H1 (cell line): Measurements from ENCODE around the gene ANKRD31.

Experiments used
- BRCA1 ChIP-seq: IDR thresholded peaks from 2 replicates; pipeline ENCODE4 v1.6.1; 2012; ENCODE audit warnings: low read depth, low read length, improper control_type of control experiment
- JUN ChIP-seq: IDR thresholded peaks from 2 replicates; pipeline ENCODE4 v1.6.1; 2011; ENCODE audit warnings: low read depth, mild to moderate bottlenecking, improper control_type of control experiment, low read length
- JUND ChIP-seq: IDR thresholded peaks from 2 replicates; pipeline ENCODE4 v1.6.1; 2011; ENCODE audit warnings: mild to moderate bottlenecking, improper control_type of control experiment, low read length
- MAFK ChIP-seq: IDR thresholded peaks from 2 replicates; pipeline ENCODE4 v1.6.1; 2012; ENCODE audit warnings: low read depth, mild to moderate bottlenecking, improper control_type of control experiment, low read length
- POLR2AphosphoS5 ChIP-seq: IDR thresholded peaks from 2 replicates; pipeline ENCODE4 v1.6.1; 2011; ENCODE audit warnings: low read depth, low read length
- RFX5 ChIP-seq: IDR thresholded peaks from 2 replicates; pipeline ENCODE4 v1.6.1; 2011; ENCODE audit warnings: low read depth, low read length, improper control_type of control experiment, borderline replicate concordance
- RNF2 ChIP-seq: fragments of 200-900, 300-1000 bp; sonication (generic); IDR thresholded peaks from 2 replicates; pipeline ENCODE4 v1.7.1; 2016; ENCODE audit warnings: borderline replicate concordance, low read depth, mild to moderate bottlenecking, antibody characterized with exemption, low read length; ENCODE audit not compliant: poor library complexity, severe bottlenecking; ENCODE audit errors: missing control alignments
- ZNF274 ChIP-seq: IDR thresholded peaks from 2 replicates; pipeline ENCODE4 v1.7.0; 2012; ENCODE audit warnings: low read length, borderline replicate concordance; ENCODE audit errors: extremely low read depth
- TF ChIP-seq, protein P1 (sequence below), 3 experiments: IDR thresholded peaks; 1 replicate in 2 of 3; 2 replicates in 1 of 3; pipeline versions ENCODE4 v1.5.1 to v1.6.1; 2011; ENCODE audit warnings: low read length in 3 of 3, mild to moderate bottlenecking in 3 of 3, inconsistent platforms in 2 of 3, low read depth in 1 of 3, moderate library complexity in 1 of 3; ENCODE audit not compliant: insufficient read depth in 1 of 3; ENCODE audit errors: control extremely low read depth in 1 of 3

DNA sequence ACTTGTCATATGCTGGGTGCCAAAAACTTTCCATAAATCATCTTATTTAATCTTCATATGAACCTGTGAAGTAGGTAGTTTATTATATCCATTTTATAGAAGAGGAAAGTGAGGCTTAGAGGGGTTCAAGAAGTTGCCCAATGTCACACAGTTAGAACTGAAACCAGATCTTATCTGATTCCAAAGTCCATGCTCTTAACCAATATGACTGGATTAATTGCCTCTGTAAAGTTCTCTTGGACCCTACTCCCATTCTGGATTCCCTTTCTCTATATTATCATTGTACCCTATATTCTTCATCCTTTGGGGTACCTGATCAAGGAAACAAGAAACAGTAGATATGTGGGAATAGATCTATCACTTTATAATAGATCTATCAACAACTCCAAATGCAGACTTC, 119.8 kb downstream of the ANKRD31 start:
- TF ChIP-seq, protein P1, sequence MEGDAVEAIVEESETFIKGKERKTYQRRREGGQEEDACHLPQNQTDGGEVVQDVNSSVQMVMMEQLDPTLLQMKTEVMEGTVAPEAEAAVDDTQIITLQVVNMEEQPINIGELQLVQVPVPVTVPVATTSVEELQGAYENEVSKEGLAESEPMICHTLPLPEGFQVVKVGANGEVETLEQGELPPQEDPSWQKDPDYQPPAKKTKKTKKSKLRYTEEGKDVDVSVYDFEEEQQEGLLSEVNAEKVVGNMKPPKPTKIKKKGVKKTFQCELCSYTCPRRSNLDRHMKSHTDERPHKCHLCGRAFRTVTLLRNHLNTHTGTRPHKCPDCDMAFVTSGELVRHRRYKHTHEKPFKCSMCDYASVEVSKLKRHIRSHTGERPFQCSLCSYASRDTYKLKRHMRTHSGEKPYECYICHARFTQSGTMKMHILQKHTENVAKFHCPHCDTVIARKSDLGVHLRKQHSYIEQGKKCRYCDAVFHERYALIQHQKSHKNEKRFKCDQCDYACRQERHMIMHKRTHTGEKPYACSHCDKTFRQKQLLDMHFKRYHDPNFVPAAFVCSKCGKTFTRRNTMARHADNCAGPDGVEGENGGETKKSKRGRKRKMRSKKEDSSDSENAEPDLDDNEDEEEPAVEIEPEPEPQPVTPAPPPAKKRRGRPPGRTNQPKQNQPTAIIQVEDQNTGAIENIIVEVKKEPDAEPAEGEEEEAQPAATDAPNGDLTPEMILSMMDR (IDR thresholded peaks at IDR 0.05; ENCODE audit: control extremely low read depth in 1 of 3, insufficient read depth in 1 of 3, low read depth in 1 of 3, low read length in 3 of 3): no peak
- TF ChIP-seq POLR2AphosphoS5 (no peak), ZNF274 (no peak), RFX5 (no peak), JUN (no peak), RNF2 (no peak), MAFK (no peak), BRCA1 (no peak), JUND (no peak)
